HG03378 (cell line): ENCODE results near the gene ACBD3.

Experiments used
- ATAC-seq: cut with Tn5 transposase; IDR thresholded peaks from one replicate; pipeline ENCODE4 v1.9.1; 2021; ENCODE audit warnings: mild to moderate bottlenecking, moderate library complexity; ENCODE audit not compliant: unreplicated experiment

ACBD3 gene

GRCh38 chr1:226202246-226202645, 15.7 kb upstream of the ACBD3 start:
- ATAC-seq, result no peak

- no peak for ATAC-seq
These were observed 14.6 kb upstream of the ACBD3 start for GRCh38 chr1:226201029-226201593.

GRCh38 chr1:226199971-226200370, 13.4 kb upstream of the ACBD3 start:
- no peak for ATAC-seq

GRCh38 chr1:226195144-226195543, 8.6 kb upstream of the ACBD3 start:
- no peak for ATAC-seq

- no peak for ATAC-seq
These were observed 839 bp upstream of the ACBD3 start for GRCh38 chr1:226187380-226187779.

GRCh38 chr1:226187019-226187322, 430 bp upstream of the ACBD3 start:
- ATAC-seq, result no peak

GRCh38 chr1:226185141-226186036, 1.2 kb downstream of the ACBD3 start:
- no peak for ATAC-seq

- no peak for ATAC-seq
These were observed 4.4 kb downstream of the ACBD3 start for GRCh38 chr1:226181996-226182714.

GRCh38 chr1:226176870-226177269, 9.7 kb downstream of the ACBD3 start:
- ATAC-seq, result no peak

GRCh38 chr1:226172589-226172988, 14.0 kb downstream of the ACBD3 start:
- no peak for ATAC-seq

- ATAC-seq, result no peak
These were observed 20.2 kb downstream of the ACBD3 start for GRCh38 chr1:226166341-226166740.

GRCh38 chr1:226164154-226164553, 22.4 kb downstream of the ACBD3 start:
- no peak for ATAC-seq

GRCh38 chr1:226162898-226163297, 23.6 kb downstream of the ACBD3 start:
- no peak for ATAC-seq

GRCh38 chr1:226158983-226159382, 27.6 kb downstream of the ACBD3 start:
- ATAC-seq, result no peak

- ATAC-seq, result no peak
These were observed 28.1 kb downstream of the ACBD3 start for GRCh38 chr1:226158457-226158856.

GRCh38 chr1:226157761-226158316, 28.7 kb downstream of the ACBD3 start:
- no peak for ATAC-seq

- no peak for ATAC-seq
These were observed 31.9 kb downstream of the ACBD3 start for GRCh38 chr1:226154593-226154992.

GRCh38 chr1:226149806-226150205, 36.7 kb downstream of the ACBD3 start:
- no peak for ATAC-seq

GRCh38 chr1:226148121-226148648, 38.4 kb downstream of the ACBD3 start:
- no peak for ATAC-seq

GRCh38 chr1:226144045-226144444, 42.5 kb downstream of the ACBD3 start:
- ATAC-seq, result no peak

GRCh38 chr1:226135709-226136108, 50.8 kb downstream of the ACBD3 start:
- ATAC-seq, result no peak
